ENCODE data around the gene UBTD1.

Gene UBTD1

DNA sequence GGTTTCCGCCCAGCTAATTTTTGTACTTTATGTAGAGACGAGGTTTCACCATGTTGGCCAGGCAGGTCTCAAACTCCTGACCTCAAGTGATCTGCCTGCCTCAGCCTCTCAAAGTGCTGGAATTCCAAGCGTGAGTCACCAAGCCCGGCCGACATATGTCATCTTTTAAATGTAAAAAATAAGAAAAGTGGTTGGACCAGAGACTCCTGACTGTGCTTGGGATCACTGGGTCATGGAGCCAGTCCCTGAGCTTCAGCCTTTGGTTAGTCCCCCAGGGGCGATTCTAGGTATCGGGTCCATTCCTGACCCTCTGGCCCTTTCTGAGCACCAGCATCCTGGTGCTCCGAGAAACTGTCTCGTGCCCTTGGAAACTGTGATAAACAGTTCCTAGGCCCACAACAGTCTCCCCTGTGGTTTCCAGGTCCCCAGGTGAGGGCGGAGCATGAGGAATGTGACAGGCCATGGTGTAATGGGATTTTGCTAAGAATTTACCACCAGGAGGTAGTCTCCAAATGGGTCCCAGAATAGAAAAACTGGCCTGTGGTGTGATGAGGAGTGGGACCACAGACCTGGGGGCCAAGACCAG lies 32.8 kb downstream of the UBTD1 start:
- H3K36me3 Mint-ChIP-seq (ENCODE audit: low read depth) = peaks cover 6% of the 10 kb centered on the region
- H3K27me3 Mint-ChIP-seq (ENCODE audit: low read depth, poor library complexity) = peaks cover 3% of the 10 kb centered on the region
- no peak overlapping the region for H3K4me3 Mint-ChIP-seq
- H3K9me3 Mint-ChIP-seq = peaks cover 25% of the 10 kb centered on the region
- TF ChIP-seq, protein P1, sequence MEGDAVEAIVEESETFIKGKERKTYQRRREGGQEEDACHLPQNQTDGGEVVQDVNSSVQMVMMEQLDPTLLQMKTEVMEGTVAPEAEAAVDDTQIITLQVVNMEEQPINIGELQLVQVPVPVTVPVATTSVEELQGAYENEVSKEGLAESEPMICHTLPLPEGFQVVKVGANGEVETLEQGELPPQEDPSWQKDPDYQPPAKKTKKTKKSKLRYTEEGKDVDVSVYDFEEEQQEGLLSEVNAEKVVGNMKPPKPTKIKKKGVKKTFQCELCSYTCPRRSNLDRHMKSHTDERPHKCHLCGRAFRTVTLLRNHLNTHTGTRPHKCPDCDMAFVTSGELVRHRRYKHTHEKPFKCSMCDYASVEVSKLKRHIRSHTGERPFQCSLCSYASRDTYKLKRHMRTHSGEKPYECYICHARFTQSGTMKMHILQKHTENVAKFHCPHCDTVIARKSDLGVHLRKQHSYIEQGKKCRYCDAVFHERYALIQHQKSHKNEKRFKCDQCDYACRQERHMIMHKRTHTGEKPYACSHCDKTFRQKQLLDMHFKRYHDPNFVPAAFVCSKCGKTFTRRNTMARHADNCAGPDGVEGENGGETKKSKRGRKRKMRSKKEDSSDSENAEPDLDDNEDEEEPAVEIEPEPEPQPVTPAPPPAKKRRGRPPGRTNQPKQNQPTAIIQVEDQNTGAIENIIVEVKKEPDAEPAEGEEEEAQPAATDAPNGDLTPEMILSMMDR (IDR thresholded peaks at IDR 0.05) = no peak
- DNase-seq = no peak
- H3K27ac Mint-ChIP-seq = no peak overlapping the region
- peaks cover 36% of the 10 kb centered on the region for H3K4me1 Mint-ChIP-seq

DNA sequence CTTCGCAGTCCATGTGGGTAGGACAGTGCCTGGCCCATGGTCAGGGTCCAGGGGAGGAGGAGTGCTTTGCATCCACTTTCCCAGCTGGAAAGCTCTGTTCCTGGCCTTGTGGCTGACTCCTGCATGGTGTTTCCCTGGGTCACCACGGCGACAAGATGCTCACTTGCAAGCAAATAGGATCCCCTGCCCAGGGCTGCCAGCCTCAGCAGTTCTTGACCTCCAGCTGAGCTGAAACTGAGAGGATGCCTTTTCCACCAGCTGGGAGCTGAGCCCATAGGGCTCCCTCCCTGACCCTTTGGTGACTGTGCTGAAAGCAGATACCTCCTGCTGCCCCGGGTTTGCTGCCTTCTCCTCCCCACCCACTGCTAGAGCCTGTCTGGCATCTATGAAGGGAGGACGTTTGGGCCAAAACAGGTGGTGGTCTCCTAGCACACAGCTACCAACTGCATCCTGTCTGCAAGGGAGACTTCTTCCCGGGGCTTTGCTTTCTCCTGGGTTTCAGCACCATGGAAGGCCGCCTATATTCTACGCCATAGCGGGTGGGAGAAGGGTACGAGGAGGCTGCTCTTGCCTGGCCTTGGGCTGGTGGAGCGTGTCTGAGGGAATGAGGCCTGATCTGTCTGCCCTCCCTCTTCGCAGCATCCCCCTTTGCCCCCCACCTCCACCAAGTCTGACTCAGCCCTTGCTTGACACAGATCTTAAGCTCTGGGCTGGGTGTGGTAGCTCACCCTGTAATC lies 34.4 kb downstream of the UBTD1 start:
- H3K27ac Mint-ChIP-seq = peak overlapping the region; percentile 98
- H3K9me3 Mint-ChIP-seq = peaks cover 11% of the 10 kb centered on the region
- H3K4me1 Mint-ChIP-seq = peaks cover 45% of the 10 kb centered on the region
- H3K27me3 Mint-ChIP-seq (ENCODE audit: low read depth, poor library complexity) = peaks cover 3% of the 10 kb centered on the region
- TF ChIP-seq, protein P1 (IDR thresholded peaks at IDR 0.05) = no peak
- DNase-seq = peak; percentile 51
- peaks cover 6% of the 10 kb centered on the region for H3K36me3 Mint-ChIP-seq (ENCODE audit: low read depth)
- no peak overlapping the region for H3K4me3 Mint-ChIP-seq

DNA sequence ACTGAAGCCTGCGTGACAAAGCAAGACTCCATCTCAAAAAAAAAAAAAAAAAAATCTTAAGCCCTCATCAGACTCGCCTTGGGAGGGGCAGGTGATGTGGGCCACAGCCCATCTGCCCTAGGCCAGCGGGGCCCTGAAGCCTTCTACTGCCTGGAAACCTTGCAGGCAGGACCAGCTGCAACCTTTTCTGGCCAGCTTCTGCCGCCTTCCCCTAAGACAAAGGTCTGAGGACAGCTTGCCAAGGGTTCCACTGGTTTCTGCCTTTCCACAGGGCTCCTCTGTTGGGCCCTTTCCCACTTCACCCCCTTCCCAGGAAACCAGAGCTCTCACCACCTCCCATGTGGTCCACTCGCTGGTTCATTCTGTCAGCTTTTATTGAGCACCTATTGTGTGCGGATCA lies 35.2 kb downstream of the UBTD1 start:
- TF ChIP-seq, protein P1 (IDR thresholded peaks at IDR 0.05) = no peak
- peaks cover 52% of the 10 kb centered on the region for H3K4me1 Mint-ChIP-seq

GRCh38 chr10:97534746-97535367 lies 36.1 kb downstream of the UBTD1 start:
- Mint-ChIP-seq H3K4me1 (peaks cover 58% of the 10 kb centered on the region), H3K36me3 (ENCODE audit: low read depth) (peaks cover 3% of the 10 kb centered on the region), H3K27ac (no peak overlapping the region), H3K27me3 (ENCODE audit: low read depth, poor library complexity) (peaks cover 3% of the 10 kb centered on the region), H3K9me3 (peaks cover 3% of the 10 kb centered on the region), H3K4me3 (no peak overlapping the region)
- peak; percentile 47 for DNase-seq
- TF ChIP-seq, protein P1 (IDR thresholded peaks at IDR 0.05) = peak; percentile 46

More for the DNA sequence above, 35.2 kb downstream of the UBTD1 start:
- Mint-ChIP-seq H3K9me3 (peaks cover 10% of the 10 kb centered on the region), H3K27ac (no peak overlapping the region), H3K27me3 (ENCODE audit: low read depth, poor library complexity) (peaks cover 3% of the 10 kb centered on the region), H3K4me3 (no peak overlapping the region), H3K36me3 (ENCODE audit: low read depth) (peaks cover 6% of the 10 kb centered on the region)
- DNase-seq = no peak

- Mint-ChIP-seq H3K9me3 (no peaks in the 10 kb centered on the region), H3K27ac (no peak overlapping the region), H3K4me3 (no peak overlapping the region), H3K36me3 (ENCODE audit: low read depth) (no peaks in the 10 kb centered on the region), H3K4me1 (peaks cover 71% of the 10 kb centered on the region), H3K27me3 (ENCODE audit: low read depth, poor library complexity) (peaks cover 3% of the 10 kb centered on the region)
- TF ChIP-seq, protein P1 (IDR thresholded peaks at IDR 0.05) = no peak
- DNase-seq = no peak
Observed at GRCh38 chr10:97537186-97537869, 38.6 kb downstream of the UBTD1 start.

Data from nephron progenitor cell (in vitro differentiated cells).